ENCODE data around the gene MECP2.
"Not testable (repeated sequence)": the region's sequence is repeated elsewhere in the genome, so short reads cannot be mapped to it uniquely, and the experiment has no call there.

MECP2 gene

DNA sequence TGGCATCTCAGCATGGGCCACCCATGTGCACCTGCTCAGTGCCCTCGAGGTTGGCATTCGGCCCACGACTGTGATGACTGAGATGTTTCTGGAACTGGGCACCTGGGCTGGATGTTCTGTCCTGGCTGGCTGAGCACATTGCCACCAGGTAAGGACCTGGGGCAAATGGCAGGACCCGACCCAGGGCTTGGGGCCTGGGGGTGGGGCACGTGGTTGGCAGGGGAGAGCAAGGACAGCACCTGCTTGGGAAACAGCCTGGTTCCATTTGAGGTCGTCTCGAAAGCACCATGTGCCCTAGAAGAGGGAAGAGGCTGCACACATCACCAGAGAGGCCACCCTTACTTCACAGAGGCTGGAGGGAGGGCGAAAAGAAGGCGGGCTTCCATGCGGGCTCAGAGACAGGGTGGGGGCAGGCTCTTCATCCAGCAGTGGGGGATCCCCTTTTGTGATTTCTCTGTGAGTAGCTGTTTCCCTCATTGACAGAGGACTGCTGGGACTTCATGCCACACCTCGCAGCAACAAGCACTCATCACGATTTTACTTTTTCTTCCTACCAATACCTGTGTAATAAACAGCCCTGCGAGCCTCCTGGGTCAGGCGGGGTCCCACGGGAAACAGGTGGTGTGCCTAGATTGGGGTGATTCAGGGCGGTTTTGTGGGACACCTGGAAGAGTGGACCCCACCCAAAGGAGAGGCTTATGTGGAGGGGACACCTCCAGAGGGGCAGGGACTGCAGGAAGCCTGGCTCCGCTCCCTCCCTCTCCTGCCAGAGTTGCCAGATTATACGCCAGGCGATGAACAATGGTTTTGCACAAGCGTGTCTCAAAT is 113.0 kb downstream of the MECP2 start:
- no peak for FAIRE-seq

DNA sequence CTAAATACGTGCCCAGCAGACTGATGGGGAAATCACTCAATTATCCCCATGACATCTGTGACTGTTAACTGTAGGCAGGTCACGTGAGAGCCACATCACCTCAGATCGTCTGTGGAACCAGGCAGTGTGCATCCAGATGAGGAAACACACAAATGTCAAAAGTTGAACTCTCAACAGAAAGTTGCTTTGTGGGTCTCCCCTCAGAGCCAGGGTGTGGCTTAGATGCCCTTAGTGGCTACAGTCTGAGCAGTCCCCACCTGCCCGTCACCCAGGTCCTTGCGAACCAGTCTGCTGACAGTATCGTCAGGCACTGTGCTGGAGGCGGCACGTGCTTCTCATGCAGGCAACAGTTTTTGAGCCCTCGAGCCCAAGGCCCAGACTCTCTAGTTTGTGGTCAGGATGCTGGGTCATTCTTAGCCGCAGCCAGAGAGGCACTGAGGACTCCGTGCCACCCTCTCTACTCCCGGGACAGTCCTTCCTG is 114.2 kb downstream of the MECP2 start:
- no peak for FAIRE-seq

DNA sequence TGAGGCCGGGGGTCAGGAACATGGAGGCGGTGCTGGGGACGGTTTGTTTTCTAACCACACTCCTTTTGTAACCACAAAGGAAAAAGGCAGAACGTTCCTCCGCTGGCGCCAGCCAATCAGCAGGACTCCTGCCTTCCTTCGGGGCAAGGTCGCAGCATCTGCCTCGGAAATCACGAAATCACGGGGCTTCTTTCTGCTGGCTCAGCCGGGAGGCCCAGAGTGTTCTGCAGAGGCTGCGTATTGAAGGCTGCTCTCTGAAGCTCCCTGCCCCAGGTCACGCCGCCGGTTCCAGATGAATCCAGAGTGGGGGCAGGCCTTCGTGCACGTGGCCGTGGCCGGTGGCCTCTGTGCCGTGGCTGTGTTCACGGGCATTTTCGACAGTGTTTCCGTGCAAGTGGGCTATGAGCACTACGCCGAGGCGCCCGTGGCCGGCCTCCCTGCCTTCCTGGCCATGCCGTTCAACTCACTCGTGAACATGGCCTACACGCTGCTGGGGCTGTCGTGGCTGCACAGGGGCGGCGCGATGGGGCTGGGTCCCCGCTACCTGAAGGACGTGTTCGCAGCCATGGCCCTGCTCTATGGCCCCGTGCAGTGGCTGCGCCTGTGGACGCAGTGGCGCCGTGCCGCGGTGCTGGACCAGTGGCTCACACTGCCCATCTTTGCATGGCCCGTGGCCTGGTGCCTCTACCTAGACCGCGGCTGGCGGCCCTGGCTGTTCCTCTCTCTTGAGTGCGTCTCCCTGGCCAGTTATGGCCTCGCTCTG is 115.6 kb downstream of the MECP2 start:
- FAIRE-seq, result no peak

DNA sequence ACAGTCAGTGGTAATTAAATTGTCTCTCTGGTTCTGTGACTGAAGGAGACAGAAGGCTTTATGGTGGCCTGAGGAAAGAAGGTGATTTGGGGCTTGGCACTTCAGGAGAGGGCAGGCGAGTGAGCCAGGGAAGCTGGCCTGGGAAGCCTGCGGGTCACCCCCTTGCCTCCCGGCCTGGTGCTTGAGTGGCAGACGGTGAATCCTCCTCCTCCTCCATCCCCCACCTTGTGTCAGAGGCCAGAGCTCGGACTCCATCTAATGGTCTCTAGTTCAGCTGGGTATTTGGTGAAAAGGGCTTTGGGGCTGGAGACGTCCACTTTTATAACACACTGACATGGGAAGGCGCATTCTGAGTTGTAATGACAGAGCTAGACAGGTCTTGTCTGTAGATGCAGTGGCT is 116.3 kb downstream of the MECP2 start:
- no peak for FAIRE-seq

DNA sequence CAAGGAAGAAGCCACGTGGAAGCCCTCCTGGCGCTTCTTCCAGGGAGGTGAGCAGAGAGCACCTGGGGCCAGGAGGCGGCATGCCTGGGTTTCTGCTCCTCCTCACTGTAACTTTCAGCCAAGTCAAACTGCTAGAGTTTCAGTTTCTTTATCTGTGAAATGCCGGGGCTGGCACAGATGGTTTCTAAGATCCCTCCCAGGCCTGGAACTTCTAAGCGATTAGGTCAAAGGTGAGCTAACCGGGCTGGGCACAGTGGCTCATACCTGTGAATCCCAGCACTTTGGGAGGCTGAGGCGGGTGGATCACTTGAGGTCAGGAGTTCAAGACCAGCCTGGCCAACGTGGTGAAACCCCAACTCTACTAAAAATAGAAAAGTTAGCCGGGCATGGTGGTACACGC is 117.1 kb downstream of the MECP2 start:
- not testable (repeated sequence) for FAIRE-seq

DNA sequence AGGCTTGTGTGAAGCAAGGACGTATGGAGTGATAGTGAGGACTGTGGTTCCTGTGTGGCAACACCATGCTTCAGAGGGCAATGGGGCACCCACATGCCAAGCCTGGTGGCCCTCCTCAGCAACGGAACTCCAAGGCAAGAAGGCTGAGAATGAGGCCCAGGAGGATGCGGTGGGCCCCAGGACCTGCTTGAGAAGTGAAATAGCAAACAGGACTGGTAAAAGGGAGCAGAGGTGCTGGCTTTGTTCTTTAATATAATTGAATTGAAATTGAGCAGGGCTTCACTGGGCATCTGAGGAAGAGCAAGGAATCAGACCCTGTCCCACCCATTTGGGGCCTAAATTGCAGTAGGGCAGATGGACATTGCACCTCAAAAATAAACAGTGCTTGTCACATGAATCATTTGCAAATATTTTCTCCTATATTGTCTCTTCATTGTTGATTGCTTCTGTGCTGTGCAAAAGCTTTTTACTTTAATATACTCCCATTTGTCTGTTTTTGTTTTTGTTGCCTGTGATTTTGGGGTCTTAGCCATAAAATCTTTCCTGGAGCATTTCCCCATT is 122.7 kb downstream of the MECP2 start:
- peak; percentile 62 for FAIRE-seq

DNA sequence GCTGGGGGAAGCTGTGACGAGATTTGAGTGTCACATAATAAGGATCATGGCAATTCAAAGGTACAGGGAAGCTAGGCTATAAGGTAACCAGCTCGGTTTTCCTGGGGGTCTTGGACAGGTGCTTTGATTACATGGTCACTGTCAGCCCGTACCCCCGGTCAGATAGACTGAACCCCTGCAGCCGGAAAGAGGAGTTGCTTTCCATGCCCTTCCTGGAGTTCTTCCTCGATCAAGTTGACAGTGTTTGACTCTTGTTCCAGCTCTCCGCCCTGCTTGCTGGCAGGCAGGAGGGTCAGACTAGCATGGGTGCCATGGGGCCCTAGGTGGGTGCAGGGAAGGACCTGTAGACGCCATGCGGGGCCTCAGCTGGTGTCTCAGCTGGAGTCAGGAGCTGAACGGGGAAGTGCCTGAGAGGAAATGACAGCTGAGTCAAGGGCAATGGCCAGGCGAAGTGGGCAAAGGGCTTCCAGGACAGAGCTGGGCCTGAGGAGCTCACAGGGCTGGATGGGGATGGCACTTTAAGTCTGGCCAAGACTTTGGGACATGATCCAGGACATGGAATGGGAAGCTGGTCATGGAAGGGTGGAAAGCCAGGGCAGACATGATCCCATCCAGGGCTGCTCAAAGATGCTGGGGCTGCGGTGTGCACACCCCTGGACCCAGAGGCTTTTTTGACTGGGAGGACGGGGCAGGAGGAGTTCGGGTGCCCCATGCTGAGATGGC is 123.4 kb downstream of the MECP2 start:
- FAIRE-seq, result no peak

DNA sequence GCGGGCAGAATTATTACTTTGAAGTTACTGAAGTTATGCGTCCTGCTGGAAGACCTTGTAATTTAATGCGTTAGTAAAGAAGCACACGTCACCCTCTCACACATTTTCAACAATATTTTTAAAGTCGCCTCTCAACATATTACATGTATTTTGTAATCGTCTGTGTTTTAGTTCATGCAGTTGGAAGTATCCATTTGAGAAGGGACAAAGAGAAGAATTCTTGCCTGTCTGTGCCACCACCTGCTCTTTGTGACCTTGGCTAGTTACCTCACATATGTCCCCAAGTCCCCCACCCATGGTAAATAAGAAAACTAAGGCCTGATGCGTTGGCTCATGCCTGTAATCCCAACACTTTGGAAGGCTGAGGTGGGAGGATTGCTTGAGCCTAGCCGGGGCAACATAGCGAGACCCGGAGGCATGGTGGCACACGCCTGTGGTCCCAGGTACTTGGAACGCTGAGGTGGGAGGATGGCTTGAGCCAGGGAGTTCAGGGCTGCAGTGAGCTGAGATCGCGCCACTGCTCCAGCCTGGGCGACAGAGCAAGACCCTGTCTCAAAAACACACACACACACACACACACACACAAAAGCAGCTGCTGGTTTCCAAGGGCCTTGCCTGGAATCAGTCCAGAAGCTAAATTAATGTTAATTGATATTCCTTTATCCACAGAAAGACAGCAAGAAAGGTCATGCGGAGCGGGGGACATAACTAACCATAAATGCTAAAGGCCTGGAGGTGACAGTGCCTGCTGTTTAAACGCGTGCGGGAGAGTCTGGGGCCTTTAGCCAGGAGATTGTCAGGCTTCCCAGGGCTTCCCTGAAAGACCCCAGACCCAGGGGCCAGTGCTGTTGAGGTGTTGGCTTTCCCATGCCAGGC is 124.2 kb downstream of the MECP2 start:
- peak; percentile 47 for FAIRE-seq

DNA sequence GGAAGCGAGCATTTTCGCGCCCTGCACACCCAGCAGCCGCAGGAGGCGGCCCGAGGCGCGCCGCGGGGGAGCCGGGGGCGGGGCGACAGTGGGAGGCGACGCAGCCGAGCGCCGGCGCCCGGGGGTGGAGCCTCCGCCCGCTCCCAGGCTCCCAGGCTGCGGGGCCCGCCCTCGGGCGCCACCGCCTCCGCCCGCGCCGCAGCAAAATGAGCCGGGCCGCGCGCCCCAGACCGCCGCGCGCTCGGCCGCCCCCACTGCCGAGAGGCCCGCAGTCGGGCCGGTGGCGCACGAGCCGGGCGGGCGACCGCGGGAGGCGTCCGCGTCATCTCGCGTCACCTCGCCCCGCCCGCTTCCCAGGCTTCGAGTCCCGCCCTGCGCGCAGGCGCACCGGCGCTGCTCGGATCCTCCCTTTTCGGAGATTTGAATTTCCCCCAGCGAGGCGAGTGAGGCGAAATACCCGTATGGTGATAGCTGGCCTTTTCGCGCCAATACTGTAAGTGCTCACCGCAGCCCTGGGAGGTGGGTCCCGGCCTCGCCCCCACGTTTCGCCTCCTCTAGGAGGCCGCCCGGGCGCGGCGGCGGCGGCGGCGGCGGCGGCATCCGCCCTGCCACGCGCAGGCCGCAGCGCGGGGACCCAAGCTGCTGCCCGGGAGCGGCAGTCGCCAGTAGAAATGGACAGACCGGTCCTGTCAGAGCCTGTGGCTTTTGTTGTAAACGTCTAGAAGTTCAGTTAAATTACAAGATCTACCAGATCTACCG is 125.0 kb downstream of the MECP2 start, which contains the start of gene TMEM187:
TMEM187 (plus strand) TSS at position 387 of the 759 bp plus-strand sequence. CDS start 9,309 bp downstream, outside the sequence.
- FAIRE-seq, result no peak

Data from colon (tissue), 2 donors.